ENCODE data around the gene DLGAP4. TPM values are rescaled to one million over a fixed set of nuclear protein-coding genes. Genes with fewer than 3 reads are reported as not detected.
A peak's percentile ranks its signal among the peaks of the same experiment; 100 is the strongest.

The DLGAP4 gene
- total and polyA plus RNA-seq, 2 of the 13 experiments (the other 11 are each of a cell fraction or from before 2014, with no cell fraction given), result 15.2 to 26.7 TPM

GRCh38 chr20:36352843-36353553 is 46.9 kb downstream of the DLGAP4 start (continued):
- TF ChIP-seq ZNF704 (CRISPR knock-in tag; IDR thresholded peaks at IDR 0.05; ENCODE audit: borderline replicate concordance), result no peak
- no peak for TF ChIP-seq RFX1 (IDR thresholded peaks at IDR 0.05)
- TF ChIP-seq DMTF1 (CRISPR knock-in tag; IDR thresholded peaks at IDR 0.05), result no peak
- TF ChIP-seq ZNF326 (CRISPR knock-in tag; IDR thresholded peaks at IDR 0.05; ENCODE audit: borderline replicate concordance), result no peak
- TF ChIP-seq ZNF121 (CRISPR knock-in tag; IDR thresholded peaks at IDR 0.05), result no peak
- 0 out of 2 replicates have a peak, but pooled peaks have one; percentile 0 for TF ChIP-seq ZNF687 (CRISPR knock-in tag; IDR thresholded peaks at IDR 0.05)
- no peak for TF ChIP-seq ZNF720 (CRISPR knock-in tag; IDR thresholded peaks at IDR 0.05)
- no peak for TF ChIP-seq ZBTB49 (CRISPR knock-in tag; IDR thresholded peaks at IDR 0.05; ENCODE audit: borderline replicate concordance)
- TF ChIP-seq USF2 (IDR thresholded peaks at IDR 0.05; ENCODE audit: low read depth, low read length), result no peak
- TF ChIP-seq USF2 (CRISPR knock-in tag; IDR thresholded peaks at IDR 0.05; ENCODE audit: borderline replicate concordance), result no peak
- TF ChIP-seq NRL (CRISPR knock-in tag; IDR thresholded peaks at IDR 0.05; ENCODE audit: borderline replicate concordance), result no peak
- TF ChIP-seq JUND (CRISPR knock-in tag; IDR thresholded peaks at IDR 0.05), result peak; percentile 90
- no peak for TF ChIP-seq CERS6 (CRISPR knock-in tag; IDR thresholded peaks at IDR 0.05)
- TF ChIP-seq NFIC (IDR thresholded peaks at IDR 0.05; ENCODE audit: low read length), result no peak
- TF ChIP-seq CBX1 (IDR thresholded peaks at IDR 0.05; ENCODE audit: low read depth), result no peak
- no peak for TF ChIP-seq ZNF232 (CRISPR knock-in tag; IDR thresholded peaks at IDR 0.05; ENCODE audit: borderline replicate concordance)

Data from HepG2 (cell line).